HepG2 (cell line): Measurements from ENCODE around the gene SRCIN1. TPM values are rescaled to one million over a fixed set of nuclear protein-coding genes. Genes with fewer than 3 reads are reported as not detected.

Experiments
- ADNP ChIP-seq: sonication (generic); formaldehyde crosslinking; IDR thresholded peaks from 2 replicates; pipeline ENCODE4 v1.4.0; 2020; ENCODE audit warnings: missing genetic modification reagents
- ASH2L ChIP-seq: fragments of 300-600, 200-600 bp; sonication (generic); IDR thresholded peaks from 2 replicates; pipeline ENCODE4 v1.7.0; 2017; ENCODE audit warnings: low read depth, mild to moderate bottlenecking, moderate library complexity, mixed read lengths, low read length; ENCODE audit not compliant: insufficient read length
- ELF3 ChIP-seq: IDR thresholded peaks from 2 replicates; pipeline ENCODE4 v1.6.1; 2016; ENCODE audit warnings: missing genetic modification reagents, missing compliant biosample characterization
- HDAC1 ChIP-seq: sonication (generic); formaldehyde crosslinking; IDR thresholded peaks from 2 replicates; pipeline ENCODE4 v1.5.1; 2020; ENCODE audit warnings: mild to moderate bottlenecking, missing genetic modification reagents
- HNRNPK ChIP-seq: fragments of 200-400 bp; formaldehyde crosslinking; IDR thresholded peaks from 2 replicates; pipeline ENCODE4 v1.6.1; 2018; ENCODE audit warnings: low read length, low read depth, moderate library complexity, mild to moderate bottlenecking; ENCODE audit not compliant: poor library complexity, severe bottlenecking
- IRF2 ChIP-seq: IDR thresholded peaks from 2 replicates; pipeline ENCODE4 v1.6.1; 2018; ENCODE audit warnings: missing genetic modification reagents, missing compliant biosample characterization
- KDM5B ChIP-seq: sonication (generic); formaldehyde crosslinking; IDR thresholded peaks from 2 replicates; pipeline ENCODE4 v1.4.0; 2020; ENCODE audit warnings: missing genetic modification reagents, mild to moderate bottlenecking, borderline replicate concordance
- LCORL ChIP-seq, 2 experiments: fragments of 450-650 bp in 1 of 2; sonication (generic) in 1 of 2; formaldehyde crosslinking in 1 of 2; IDR thresholded peaks; 2 replicates each; pipeline versions ENCODE4 v1.5.0 to v1.6.1; 2017 to 2020; ENCODE audit warnings: antibody characterized with exemption in 1 of 2, missing genetic modification reagents in 1 of 2
- PRMT3 ChIP-seq: sonication (generic); formaldehyde crosslinking; IDR thresholded peaks from 2 replicates; pipeline ENCODE4 v1.8.1; 2022; ENCODE audit warnings: low read depth, mild to moderate bottlenecking, moderate library complexity, missing genetic modification reagents, borderline replicate concordance
- SMAD3 ChIP-seq: sonication (generic); formaldehyde crosslinking; IDR thresholded peaks from 2 replicates; pipeline ENCODE4 v1.4.0; 2020; ENCODE audit warnings: missing genetic modification reagents
- SP1 ChIP-seq, 2 experiments: fragments of 450-650 bp in 1 of 2; sonication (generic) in 1 of 2; formaldehyde crosslinking in 1 of 2; IDR thresholded peaks; 2 replicates each; pipeline versions ENCODE4 v1.4.0 to v1.6.1; 2016 to 2020; ENCODE audit warnings: missing genetic modification reagents in 1 of 2
- TCF7 ChIP-seq: sonication (generic); IDR thresholded peaks from 2 replicates; pipeline ENCODE4 v1.6.1; 2016; ENCODE audit warnings: antibody characterized with exemption, low read depth
- THRA ChIP-seq: sonication (generic); formaldehyde crosslinking; IDR thresholded peaks from 2 replicates; pipeline ENCODE4 v1.4.0; 2020; ENCODE audit warnings: missing genetic modification reagents, borderline replicate concordance
- ZMYM4 ChIP-seq: sonication (generic); formaldehyde crosslinking; IDR thresholded peaks from 2 replicates; pipeline ENCODE4 v1.8.1; 2023; ENCODE audit warnings: mild to moderate bottlenecking, missing genetic modification reagents
- ZNF547 ChIP-seq: sonication (generic); formaldehyde crosslinking; IDR thresholded peaks from 2 replicates; pipeline ENCODE4 v1.5.1; 2020; ENCODE audit warnings: mild to moderate bottlenecking, missing genetic modification reagents
- ZNF737 ChIP-seq: sonication (generic); formaldehyde crosslinking; IDR thresholded peaks from 2 replicates; pipeline ENCODE4 v1.5.0; 2020; ENCODE audit warnings: missing genetic modification reagents, mild to moderate bottlenecking, borderline replicate concordance
- ZSCAN22 ChIP-seq: sonication (generic); formaldehyde crosslinking; IDR thresholded peaks from 2 replicates; pipeline ENCODE4 v1.4.0; 2020; ENCODE audit warnings: mild to moderate bottlenecking, missing genetic modification reagents
- polyA plus RNA-seq, 8 experiments: library from polyadenylated mRNA; depleted of rRNA in 3 of 8; stranded (reverse) in 7 of 8; unstranded in 1 of 8; fragments of >200 nt; fragmentation: Illumina TruSeq in 4 of 8; extraction: Trizol in 4 of 8; gene quantifications; 2 replicates each; pipeline versions ENCODE4 v1.2.1 to v1.2.3, GENCODE V29; 2011 to 2016; ENCODE audit warnings: low read depth in 4 of 8, missing spikeins in 1 of 8, mixed read lengths in 1 of 8; ENCODE audit not compliant: insufficient read depth in 1 of 8
- total RNA-seq, 5 experiments: library from RNA; depleted of rRNA; stranded (reverse); fragments of >200 nt; fragmentation: Illumina TruSeq; extraction: Trizol; gene quantifications; 2 replicates each; pipeline ENCODE4 v1.2.3, GENCODE V29; 2016; ENCODE audit warnings: low read depth in 1 of 5
- TF ChIP-seq, protein P1 (sequence below): IDR thresholded peaks from 2 replicates; pipeline ENCODE4 v1.6.1; 2016; ENCODE audit warnings: missing compliant biosample characterization, missing genetic modification reagents, borderline replicate concordance
- TF ChIP-seq, protein P2 (sequence below): sonication (generic); formaldehyde crosslinking; conservative IDR thresholded peaks from 2 replicates; pipeline ENCODE4 v1.4.0; 2020; ENCODE audit warnings: missing genetic modification reagents
- TF ChIP-seq, protein P3 (sequence below): sonication (generic); formaldehyde crosslinking; conservative IDR thresholded peaks from 2 replicates; pipeline ENCODE4 v1.4.0; 2020; ENCODE audit warnings: missing genetic modification reagents

SRCIN1 gene
- total and polyA plus RNA-seq, 2 of the 13 experiments (the other 11 are each of a cell fraction or from before 2014, with no cell fraction given) = 1.2 to 9.6 TPM

- peak; percentile 91 for TF ChIP-seq HDAC1
- no peak for TF ChIP-seq ZNF737 (CRISPR knock-in tag)
- peak; percentile 17; the same call in 1 of the 2 replicates for TF ChIP-seq SMAD3
- 0 out of 2 replicates have a peak, but pooled peaks have one; percentile 59 for TF ChIP-seq ZNF547 (CRISPR knock-in tag)
- TF ChIP-seq, protein P1, sequence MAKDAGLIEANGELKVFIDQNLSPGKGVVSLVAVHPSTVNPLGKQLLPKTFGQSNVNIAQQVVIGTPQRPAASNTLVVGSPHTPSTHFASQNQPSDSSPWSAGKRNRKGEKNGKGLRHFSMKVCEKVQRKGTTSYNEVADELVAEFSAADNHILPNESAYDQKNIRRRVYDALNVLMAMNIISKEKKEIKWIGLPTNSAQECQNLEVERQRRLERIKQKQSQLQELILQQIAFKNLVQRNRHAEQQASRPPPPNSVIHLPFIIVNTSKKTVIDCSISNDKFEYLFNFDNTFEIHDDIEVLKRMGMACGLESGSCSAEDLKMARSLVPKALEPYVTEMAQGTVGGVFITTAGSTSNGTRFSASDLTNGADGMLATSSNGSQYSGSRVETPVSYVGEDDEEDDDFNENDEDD (CRISPR knock-in tag) = peak; percentile 40; the same call in 1 of the 2 replicates
- TF ChIP-seq ZMYM4 = peak; percentile 90
- no peak for TF ChIP-seq PRMT3 (CRISPR knock-in tag)
- no peak for TF ChIP-seq SP1 (IDR thresholded peaks at IDR 0.05)
- TF ChIP-seq SP1 (CRISPR knock-in tag; IDR thresholded peaks at IDR 0.05) = peak; percentile 54
- peak; percentile 100 for TF ChIP-seq ADNP (CRISPR knock-in tag)
- TF ChIP-seq IRF2 (CRISPR knock-in tag) = peak; percentile 53; the same call in 1 of the 2 replicates
- TF ChIP-seq, protein P2, sequence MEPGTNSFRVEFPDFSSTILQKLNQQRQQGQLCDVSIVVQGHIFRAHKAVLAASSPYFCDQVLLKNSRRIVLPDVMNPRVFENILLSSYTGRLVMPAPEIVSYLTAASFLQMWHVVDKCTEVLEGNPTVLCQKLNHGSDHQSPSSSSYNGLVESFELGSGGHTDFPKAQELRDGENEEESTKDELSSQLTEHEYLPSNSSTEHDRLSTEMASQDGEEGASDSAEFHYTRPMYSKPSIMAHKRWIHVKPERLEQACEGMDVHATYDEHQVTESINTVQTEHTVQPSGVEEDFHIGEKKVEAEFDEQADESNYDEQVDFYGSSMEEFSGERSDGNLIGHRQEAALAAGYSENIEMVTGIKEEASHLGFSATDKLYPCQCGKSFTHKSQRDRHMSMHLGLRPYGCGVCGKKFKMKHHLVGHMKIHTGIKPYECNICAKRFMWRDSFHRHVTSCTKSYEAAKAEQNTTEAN (CRISPR knock-in tag) = peak; percentile 98
- no peak for TF ChIP-seq ZSCAN22
- TF ChIP-seq HNRNPK = peak; percentile 94
- no peak; the same call in 1 of the 2 replicates for TF ChIP-seq TCF7
- TF ChIP-seq KDM5B (CRISPR knock-in tag) = peak; percentile 80
- TF ChIP-seq ASH2L = peak; percentile 59
- no peak for TF ChIP-seq ELF3 (CRISPR knock-in tag)
- TF ChIP-seq THRA = peak; percentile 68
- TF ChIP-seq LCORL (IDR thresholded peaks at IDR 0.05) = no peak
- peak; percentile 83 for TF ChIP-seq LCORL (CRISPR knock-in tag; IDR thresholded peaks at IDR 0.05)
- TF ChIP-seq, protein P3, sequence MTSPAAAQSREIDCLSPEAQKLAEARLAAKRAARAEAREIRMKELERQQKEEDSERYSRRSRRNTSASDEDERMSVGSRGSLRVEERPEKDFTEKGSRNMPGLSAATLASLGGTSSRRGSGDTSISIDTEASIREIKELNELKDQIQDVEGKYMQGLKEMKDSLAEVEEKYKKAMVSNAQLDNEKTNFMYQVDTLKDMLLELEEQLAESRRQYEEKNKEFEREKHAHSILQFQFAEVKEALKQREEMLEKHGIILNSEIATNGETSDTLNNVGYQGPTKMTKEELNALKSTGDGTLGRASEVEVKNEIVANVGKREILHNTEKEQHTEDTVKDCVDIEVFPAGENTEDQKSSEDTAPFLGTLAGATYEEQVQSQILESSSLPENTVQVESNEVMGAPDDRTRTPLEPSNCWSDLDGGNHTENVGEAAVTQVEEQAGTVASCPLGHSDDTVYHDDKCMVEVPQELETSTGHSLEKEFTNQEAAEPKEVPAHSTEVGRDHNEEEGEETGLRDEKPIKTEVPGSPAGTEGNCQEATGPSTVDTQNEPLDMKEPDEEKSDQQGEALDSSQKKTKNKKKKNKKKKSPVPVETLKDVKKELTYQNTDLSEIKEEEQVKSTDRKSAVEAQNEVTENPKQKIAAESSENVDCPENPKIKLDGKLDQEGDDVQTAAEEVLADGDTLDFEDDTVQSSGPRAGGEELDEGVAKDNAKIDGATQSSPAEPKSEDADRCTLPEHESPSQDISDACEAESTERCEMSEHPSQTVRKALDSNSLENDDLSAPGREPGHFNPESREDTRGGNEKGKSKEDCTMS (CRISPR knock-in tag) = 0 out of 2 replicates have a peak, but pooled peaks have one; percentile 46
Measured at GRCh38 chr17:38605841-38606645, at the start of gene SRCIN1 (continued).
